Glomerular endothelial cell (primary cell): ENCODE measurements around the gene CAP2. TPM values are rescaled to one million over a fixed set of nuclear protein-coding genes. Genes with fewer than 3 reads are reported as not detected.
"Not testable (repeated sequence)": the region's sequence is repeated elsewhere in the genome, so short reads cannot be mapped to it uniquely, and the experiment has no call there.

ENCODE experiments used
- DNase-seq: peaks from one replicate; pipeline ENCODE4 v3.0.0-alpha.2; 2011; ENCODE audit warnings: low read depth, low spot score; ENCODE audit errors: extremely low read depth
- total RNA-seq: library from RNA; depleted of rRNA; stranded (reverse); fragments of >200 nt; gene quantifications from 2 replicates; pipeline ENCODE4 v1.2.3, GENCODE V29; 2015

The CAP2 gene
- total RNA-seq, 1 donor from 2014 or later: 3.7 TPM

DNA sequence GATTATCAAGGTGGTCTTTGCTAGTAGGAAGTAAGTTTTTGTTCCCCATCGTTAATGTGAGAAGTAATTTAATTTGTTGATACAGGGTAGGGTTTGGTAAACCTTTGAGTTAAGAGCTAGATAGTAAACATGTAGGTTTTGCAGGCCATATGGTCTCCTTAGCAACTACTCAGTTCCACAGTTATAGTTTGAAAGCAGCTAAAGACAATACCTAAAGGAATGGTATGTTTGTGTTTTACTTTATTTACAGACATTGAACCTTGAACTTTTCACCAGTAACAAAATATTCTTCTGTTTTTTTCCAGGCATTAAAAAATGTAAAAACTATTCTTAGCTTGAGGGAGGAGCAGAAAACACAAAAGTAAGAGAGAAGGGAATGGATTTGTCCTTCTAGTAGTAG lies 1.7 kb downstream of the CAP2 start:
- no peak for DNase-seq

GRCh38 chr6:17396256-17396655 lies 2.9 kb downstream of the CAP2 start:
- no peak for DNase-seq

- no peak for DNase-seq
Measured at GRCh38 chr6:17397764-17398194, 4.4 kb downstream of the CAP2 start.

DNA sequence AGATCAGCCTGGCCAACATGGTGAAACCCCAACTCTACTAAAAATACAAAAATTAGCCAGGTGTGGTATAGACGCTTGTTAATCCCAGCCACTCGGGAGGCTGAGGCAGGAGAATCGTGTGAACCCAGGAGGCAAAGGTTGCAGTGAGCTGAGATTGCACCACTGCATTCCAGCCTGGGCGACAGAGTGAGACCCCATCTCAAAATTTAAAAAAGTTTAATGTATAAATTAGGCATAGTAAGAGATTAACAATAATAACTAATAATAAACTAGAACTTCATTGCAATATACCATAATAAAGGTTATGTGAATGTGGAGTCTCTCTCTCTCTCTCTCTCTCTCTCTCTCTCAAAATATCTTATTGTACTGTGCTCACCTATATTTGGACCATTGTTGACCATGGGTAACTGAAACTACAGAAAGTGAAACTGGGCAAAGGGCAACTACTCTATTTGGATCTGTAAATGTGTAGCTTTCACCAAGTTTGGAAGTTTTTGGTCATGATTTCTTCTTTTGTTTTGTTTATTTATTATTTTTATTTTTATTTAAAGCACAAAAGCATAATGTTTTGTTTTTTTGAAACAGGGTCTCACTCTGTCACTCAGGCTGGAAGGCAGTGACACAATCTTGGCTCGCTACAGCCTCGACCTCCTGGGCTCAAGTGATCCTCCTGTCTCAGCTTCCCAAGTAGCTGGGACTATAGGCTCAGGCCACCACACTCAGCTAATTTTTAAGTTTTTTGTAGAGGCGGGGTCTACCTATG lies 12.0 kb downstream of the CAP2 start:
- not testable (repeated sequence) for DNase-seq

DNA sequence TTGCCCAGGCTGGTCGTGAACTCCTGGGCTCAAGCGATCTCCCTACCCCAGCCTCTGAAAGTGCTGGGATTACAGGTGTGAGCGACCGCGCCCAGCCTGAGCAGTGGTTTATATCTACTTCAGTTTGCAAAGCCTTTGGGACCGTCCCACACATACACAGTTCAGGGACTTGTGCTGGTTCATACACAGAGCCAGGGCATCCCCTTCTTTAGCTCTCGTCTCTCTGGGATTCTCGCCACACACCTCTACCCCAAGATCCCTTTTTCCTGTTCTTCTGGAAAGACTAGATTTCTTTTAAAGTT lies 12.5 kb downstream of the CAP2 start:
- no peak for DNase-seq

DNA sequence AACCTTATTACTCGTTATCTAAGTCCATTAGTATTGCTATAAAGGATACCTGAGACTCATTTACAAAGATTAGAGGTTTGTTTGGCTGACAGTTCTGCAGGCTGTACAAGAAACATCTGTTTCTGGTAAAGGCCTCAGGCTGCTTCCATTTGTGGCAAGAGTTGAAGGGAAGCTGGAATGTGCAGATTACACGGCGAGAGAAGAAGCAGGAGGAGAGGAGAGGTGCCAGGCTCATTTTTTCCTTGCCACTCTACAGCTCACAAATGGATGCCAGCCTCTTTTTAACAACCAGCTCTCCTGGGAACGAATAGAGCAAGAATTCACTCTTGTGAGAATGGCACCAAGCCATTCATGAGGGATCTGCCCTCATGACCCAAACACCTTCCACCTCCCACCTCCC lies 14.7 kb downstream of the CAP2 start:
- no peak for DNase-seq

- DNase-seq: no peak
Measured at GRCh38 chr6:17410281-17410680, 16.9 kb downstream of the CAP2 start.

DNA sequence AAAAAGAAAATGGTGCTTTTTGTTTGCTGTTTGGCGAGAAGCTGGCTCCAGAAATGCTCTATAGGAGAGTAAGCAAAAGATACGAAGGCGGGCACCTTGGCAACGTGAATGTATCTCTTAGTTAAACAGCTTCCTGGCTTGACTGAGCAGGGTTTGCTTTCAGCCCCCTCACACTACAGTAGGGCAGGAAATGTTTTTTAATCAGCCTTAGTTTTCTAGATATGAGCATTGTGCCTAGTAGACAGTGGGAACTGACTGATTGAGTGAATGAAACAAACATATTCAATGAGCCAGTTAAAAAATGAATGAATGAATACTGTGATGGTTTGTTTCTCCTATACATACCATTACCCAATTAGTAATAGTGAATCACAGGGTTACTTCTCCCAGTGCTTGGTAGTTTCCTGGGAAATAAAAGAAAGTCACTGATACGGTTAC lies 19.9 kb downstream of the CAP2 start:
- no peak for DNase-seq

GRCh38 chr6:17414395-17414794 lies 21.0 kb downstream of the CAP2 start:
- DNase-seq: not testable (repeated sequence)

DNA sequence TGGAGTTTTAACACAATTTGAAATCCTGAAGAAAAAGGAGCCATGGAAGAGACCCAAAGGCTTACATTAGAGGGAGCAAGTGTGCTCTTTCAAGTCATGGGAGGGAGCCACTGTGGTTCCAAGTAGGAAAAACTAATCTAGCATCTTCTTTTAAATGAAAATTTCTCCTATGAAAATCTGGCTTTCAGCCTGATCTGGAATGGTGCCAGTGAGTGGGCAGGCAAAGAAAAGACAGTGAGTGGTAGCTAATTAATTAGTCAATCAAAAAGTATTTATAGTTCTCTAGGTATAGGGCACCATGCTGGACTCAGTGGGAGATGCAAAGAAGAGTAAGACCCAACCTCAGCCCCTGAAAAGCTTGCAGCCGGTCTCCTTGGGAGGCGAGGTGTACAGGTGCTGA lies 21.9 kb downstream of the CAP2 start:
- DNase-seq: no peak

DNA sequence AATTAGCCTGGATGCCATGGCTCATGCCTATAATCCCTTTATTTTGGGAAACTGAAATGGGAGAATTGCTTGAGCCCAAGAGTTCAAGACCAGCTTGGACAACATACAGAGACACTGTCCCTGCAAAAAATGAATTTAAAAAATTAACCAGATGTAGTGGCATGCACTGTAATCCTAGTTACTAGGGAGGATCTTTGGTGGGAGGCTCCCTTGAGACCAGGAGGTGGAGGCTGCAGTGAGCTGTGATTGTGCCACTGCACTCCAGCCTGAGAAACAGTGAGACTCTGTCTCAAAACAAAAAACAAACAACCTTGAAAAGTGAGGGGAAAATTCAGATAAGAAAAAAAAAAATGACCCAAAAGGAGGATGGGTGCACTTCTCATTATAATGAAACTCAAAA lies 23.4 kb downstream of the CAP2 start:
- DNase-seq: no peak

- no peak for DNase-seq
Measured at GRCh38 chr6:17417817-17418216, 24.4 kb downstream of the CAP2 start.

DNA sequence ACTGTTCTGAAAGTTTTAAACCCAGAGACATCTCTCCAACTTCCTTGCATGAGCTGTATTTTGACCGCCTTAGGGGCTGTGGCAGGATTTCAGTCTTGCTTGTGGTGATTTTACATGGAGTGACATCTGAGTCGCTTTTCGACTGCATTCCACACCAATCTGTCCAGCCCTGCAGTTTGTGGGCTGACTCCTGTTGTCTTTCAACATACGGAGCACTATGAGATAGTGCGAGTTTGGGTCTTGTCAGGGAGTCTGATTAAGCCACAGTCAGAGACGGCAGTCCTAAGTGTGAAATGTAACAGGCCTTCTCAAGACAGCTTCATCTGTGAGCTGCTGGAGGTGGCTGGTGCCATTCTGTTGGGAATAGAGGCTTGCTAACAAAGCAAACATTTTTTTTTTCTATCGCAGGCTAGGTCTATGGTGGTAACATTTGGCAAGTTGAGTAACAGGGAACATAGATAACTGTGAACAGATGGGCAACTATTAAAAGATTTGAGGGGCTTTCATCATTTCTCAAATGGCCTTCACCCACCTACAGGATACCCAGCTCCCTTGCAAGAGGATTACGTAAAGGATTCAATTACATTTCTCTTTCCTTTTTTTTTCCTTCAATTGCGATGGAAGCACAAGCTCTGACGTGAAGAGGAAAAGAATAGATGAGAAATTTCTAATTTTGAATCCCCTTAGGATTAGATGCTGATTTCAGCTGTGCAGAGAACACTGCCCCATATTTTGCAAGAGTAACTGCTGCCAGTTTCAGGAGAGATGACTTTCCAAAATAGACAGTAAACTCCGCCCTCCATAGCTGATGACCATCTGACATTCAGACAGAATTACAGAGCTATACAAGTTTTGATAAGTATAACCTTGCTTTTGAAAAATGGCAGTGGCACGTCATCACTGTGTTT lies 25.1 kb downstream of the CAP2 start:
- no peak for DNase-seq

- no peak for DNase-seq
Measured at GRCh38 chr6:17419189-17419575, 25.8 kb downstream of the CAP2 start.

GRCh38 chr6:17420368-17420767 lies 27.0 kb downstream of the CAP2 start:
- no peak for DNase-seq

- DNase-seq: no peak
Measured at GRCh38 chr6:17421406-17421805, 28.0 kb downstream of the CAP2 start.

DNA sequence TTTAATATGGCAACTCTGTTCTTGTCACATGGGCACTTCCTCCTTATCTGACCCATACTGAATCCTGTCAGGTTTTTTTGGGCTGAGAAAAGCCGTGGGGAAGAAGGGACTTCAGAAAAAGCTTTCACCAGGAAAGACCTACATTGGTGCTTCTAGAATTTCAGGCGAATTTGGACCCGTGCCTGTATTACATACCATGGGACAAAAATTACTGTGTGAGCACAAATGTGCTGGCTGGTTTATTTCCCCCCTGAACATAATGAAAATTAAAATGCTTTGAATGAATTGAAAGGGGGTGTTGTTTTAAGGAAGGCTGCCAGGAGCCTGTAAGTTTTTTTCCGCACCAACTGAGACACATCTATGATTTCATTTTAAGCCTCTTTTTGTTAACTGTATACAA lies 29.6 kb downstream of the CAP2 start:
- no peak for DNase-seq

DNA sequence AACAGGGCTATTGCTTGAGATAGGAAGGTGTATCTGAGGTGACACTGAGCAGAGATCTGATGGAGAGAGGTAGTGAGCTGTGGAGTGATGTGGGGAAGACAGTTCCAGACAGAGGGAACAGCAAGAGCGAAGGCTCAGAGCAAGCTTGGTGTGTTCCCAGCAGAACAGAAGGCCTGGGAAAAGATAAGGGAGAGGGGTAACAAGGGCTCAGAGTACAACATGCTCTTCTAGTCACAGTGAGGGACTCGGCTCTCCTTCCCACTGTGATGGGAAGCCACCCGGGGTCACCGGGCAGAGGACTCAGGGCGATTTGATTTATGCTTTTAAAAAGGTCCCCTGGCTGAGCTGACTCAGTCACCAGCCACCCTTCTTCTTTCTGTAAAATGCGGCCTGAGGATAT lies 33.7 kb downstream of the CAP2 start:
- DNase-seq: no peak

DNA sequence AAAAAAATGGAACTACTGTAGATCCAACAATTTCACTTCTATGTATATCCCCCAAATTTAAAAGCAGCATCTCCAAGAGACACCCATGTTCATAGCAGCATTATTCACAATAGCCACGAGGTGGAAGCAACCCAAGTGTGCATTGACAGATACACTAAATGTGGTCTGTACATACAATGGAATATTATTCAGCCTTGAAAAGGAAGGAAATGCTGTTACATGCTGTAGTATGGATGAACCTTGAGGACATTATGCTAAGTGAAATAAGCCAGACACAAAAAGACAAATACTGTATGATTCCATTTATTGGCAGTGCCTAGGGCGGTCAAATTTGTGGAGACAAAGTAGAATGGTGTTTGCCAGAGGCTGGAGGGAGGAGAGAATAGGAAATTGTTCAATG lies 34.2 kb downstream of the CAP2 start:
- no peak for DNase-seq

DNA sequence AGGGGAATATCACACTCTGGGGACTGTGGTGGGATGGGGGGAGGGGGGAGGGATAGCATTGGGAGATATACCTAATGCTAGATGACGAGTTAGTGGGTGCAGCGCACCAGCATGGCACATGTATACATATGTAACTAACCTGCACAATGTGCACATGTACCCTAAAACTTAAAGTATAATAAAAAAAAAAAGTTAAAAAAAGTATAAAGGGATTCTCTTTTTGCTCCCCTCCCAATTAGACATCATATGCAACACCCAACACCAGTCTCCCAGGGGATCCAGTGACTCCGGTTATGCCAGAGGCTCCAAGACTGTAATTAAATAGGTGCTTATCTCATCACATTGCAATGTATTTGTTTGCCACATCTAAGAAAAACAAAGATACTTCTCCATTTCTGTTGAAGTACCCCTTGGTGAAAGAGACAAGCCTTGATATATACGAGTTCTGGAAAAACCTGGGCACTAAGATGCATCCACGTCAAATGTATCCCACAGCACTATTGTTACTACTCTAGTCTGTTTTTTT lies 35.3 kb downstream of the CAP2 start:
- DNase-seq: not testable (repeated sequence)

DNA sequence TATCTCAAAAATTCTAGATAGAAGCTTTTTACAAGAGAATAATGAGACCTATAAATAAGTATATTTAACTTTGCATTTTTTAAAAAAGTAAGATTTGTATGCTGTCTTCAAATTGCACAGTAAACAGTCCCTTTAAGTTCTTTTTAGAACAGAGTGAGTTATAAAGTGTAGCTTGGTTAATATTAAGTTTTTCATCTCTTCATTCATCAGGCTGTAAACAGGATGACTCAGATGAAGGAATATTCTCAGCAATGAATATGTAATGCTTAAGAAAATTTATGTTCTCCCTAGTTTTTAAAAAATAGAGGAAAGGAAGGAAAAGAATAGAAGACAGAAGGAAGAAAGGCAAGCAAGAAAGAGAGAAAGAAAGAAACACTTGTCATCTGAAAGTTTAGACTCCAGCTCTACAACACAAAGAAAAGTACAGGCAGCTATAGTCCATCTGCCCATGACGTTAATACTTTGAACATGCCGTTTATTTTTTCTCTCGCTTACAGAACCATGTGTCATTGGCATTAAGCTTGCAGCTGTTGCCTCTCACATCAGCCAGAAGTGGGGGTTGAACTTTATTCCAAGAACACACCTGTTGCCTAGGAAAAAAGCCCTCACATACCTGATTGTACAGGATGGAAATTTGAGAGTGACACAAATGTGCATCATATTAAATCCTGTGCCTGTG lies 36.1 kb downstream of the CAP2 start:
- DNase-seq: no peak
